Adipocyte (in vitro differentiated cells): ENCODE data around the gene KRTAP5-4.
"Not testable (repeated sequence)": the region's sequence is repeated elsewhere in the genome, so short reads cannot be mapped to it uniquely, and the experiment has no call there.

ENCODE experiments used
- DNase-seq: peaks from one replicate; pipeline ENCODE4 v3.0.0-alpha.2; 2015; ENCODE audit warnings: low read depth
- H3K27me3 ChIP-seq: replicated peaks from 2 replicates; pipeline ENCODE4 v1.7.0; 2013; ENCODE audit warnings: mild to moderate bottlenecking, low read length, moderate library complexity; ENCODE audit not compliant: control insufficient read depth, insufficient read depth
- H3K36me3 ChIP-seq: 2 replicates; pipeline ENCODE4 v1.7.0; 2013; ENCODE audit warnings: low read length, mild to moderate bottlenecking, moderate library complexity; ENCODE audit not compliant: control insufficient read depth, insufficient read depth, severe bottlenecking
- H3K4me1 ChIP-seq: 2 replicates; pipeline ENCODE4 v1.7.0; 2013; ENCODE audit warnings: mild to moderate bottlenecking, low read length, moderate library complexity; ENCODE audit not compliant: control insufficient read depth, insufficient read depth
- H3K4me3 ChIP-seq: 2 replicates; pipeline ENCODE4 v1.7.0; 2013; ENCODE audit warnings: mild to moderate bottlenecking, low read length, moderate library complexity
- H3K9ac ChIP-seq: 2 replicates; pipeline ENCODE4 v1.7.0; 2013; ENCODE audit warnings: mild to moderate bottlenecking, low read length, moderate library complexity
- H3K9me3 ChIP-seq: 2 replicates; pipeline ENCODE4 v1.7.0; 2013; ENCODE audit warnings: mild to moderate bottlenecking, low read length, moderate library complexity; ENCODE audit not compliant: control insufficient read depth

KRTAP5-4 gene

GRCh38 chr11:1622086-1622485, at the start of gene KRTAP5-4:
TSS of gene KRTAP5-4 (minus strand) at chr11:1622138. CDS start at chr11:1622093, 45 bp downstream.
- Histone ChIP-seq H3K4me1 (no peaks in the 10 kb centered on the region), H3K36me3 (no peaks in the 10 kb centered on the region), H3K9me3 (peaks cover 4% of the 10 kb centered on the region), H3K4me3 (no peak within 1 kb of the TSS), H3K27me3 (peaks cover 49% of the 10 kb centered on the region), H3K9ac (no peak within 1 kb of the TSS)
- DNase-seq: no peak

- no peak for DNase-seq
- Histone ChIP-seq H3K36me3 (no peaks in the 10 kb centered on the region), H3K27me3 (peaks cover 82% of the 10 kb centered on the region), H3K4me1 (no peaks in the 10 kb centered on the region), H3K9ac (no peak overlapping the region), H3K4me3 (no peak overlapping the region), H3K9me3 (peaks cover 17% of the 10 kb centered on the region)
These were observed 49.7 kb upstream of the KRTAP5-4 start for GRCh38 chr11:1671658-1672057.

GRCh38 chr11:1670905-1671371, 49.0 kb upstream of the KRTAP5-4 start:
- Histone ChIP-seq H3K27me3 (peaks cover 75% of the 10 kb centered on the region), H3K4me1 (no peaks in the 10 kb centered on the region), H3K9ac (no peak overlapping the region), H3K36me3 (no peaks in the 10 kb centered on the region), H3K9me3 (peaks cover 17% of the 10 kb centered on the region), H3K4me3 (no peak overlapping the region)
- no peak for DNase-seq

GRCh38 chr11:1670457-1670856, 48.5 kb upstream of the KRTAP5-4 start:
- not testable (repeated sequence) for H3K4me3 ChIP-seq, DNase-seq
- H3K27me3 ChIP-seq: peaks cover 70% of the 10 kb centered on the region

GRCh38 chr11:1669546-1670218, 47.7 kb upstream of the KRTAP5-4 start:
- H3K36me3 ChIP-seq: no peaks in the 10 kb centered on the region
- H3K9ac ChIP-seq: no peak overlapping the region
- no peaks in the 10 kb centered on the region for H3K4me1 ChIP-seq
- no peak overlapping the region for H3K4me3 ChIP-seq
- peaks cover 14% of the 10 kb centered on the region for H3K9me3 ChIP-seq
- DNase-seq: no peak
- H3K27me3 ChIP-seq: peaks cover 62% of the 10 kb centered on the region

More at GRCh38 chr11:1670457-1670856, 48.5 kb upstream of the KRTAP5-4 start:
- not testable (repeated sequence) for H3K4me1 ChIP-seq, H3K36me3 ChIP-seq, H3K9ac ChIP-seq
- peaks cover 14% of the 10 kb centered on the region for H3K9me3 ChIP-seq

GRCh38 chr11:1668911-1669473, 47.1 kb upstream of the KRTAP5-4 start:
- Histone ChIP-seq H3K4me3 (no peak overlapping the region), H3K36me3 (no peaks in the 10 kb centered on the region), H3K4me1 (no peaks in the 10 kb centered on the region), H3K27me3 (peaks cover 55% of the 10 kb centered on the region), H3K9me3 (peaks cover 14% of the 10 kb centered on the region), H3K9ac (no peak overlapping the region)
- no peak for DNase-seq

- no peak overlapping the region for H3K9ac ChIP-seq
- DNase-seq: no peak
- H3K36me3 ChIP-seq: no peaks in the 10 kb centered on the region
- H3K27me3 ChIP-seq: peaks cover 44% of the 10 kb centered on the region
- no peaks in the 10 kb centered on the region for H3K4me1 ChIP-seq
- peaks cover 10% of the 10 kb centered on the region for H3K9me3 ChIP-seq
- H3K4me3 ChIP-seq: no peak overlapping the region
These were observed 46.0 kb upstream of the KRTAP5-4 start for GRCh38 chr11:1667906-1668305.

- Histone ChIP-seq H3K4me1 (no peaks in the 10 kb centered on the region), H3K36me3 (no peaks in the 10 kb centered on the region), H3K27me3 (peaks cover 39% of the 10 kb centered on the region), H3K9ac (no peak overlapping the region), H3K4me3 (no peak overlapping the region), H3K9me3 (peaks cover 4% of the 10 kb centered on the region)
- DNase-seq: no peak
These were observed 45.3 kb upstream of the KRTAP5-4 start for GRCh38 chr11:1667121-1667850.

- H3K4me3 ChIP-seq: no peak overlapping the region
- no peaks in the 10 kb centered on the region for H3K4me1 ChIP-seq
- no peaks in the 10 kb centered on the region for H3K9me3 ChIP-seq
- no peak for DNase-seq
- no peak overlapping the region for H3K9ac ChIP-seq
- H3K36me3 ChIP-seq: no peaks in the 10 kb centered on the region
- peaks cover 24% of the 10 kb centered on the region for H3K27me3 ChIP-seq
These were observed 43.4 kb upstream of the KRTAP5-4 start for GRCh38 chr11:1665313-1665712.

GRCh38 chr11:1662699-1663283, 40.9 kb upstream of the KRTAP5-4 start:
- not testable (repeated sequence) for H3K9me3 ChIP-seq, H3K4me1 ChIP-seq, DNase-seq, H3K9ac ChIP-seq, H3K36me3 ChIP-seq, H3K4me3 ChIP-seq
- H3K27me3 ChIP-seq: peaks cover 16% of the 10 kb centered on the region
